Head of caudate nucleus (tissue), 42 donors: ENCODE results near the gene FNDC3A.

Experiments used
- DNase-seq, 42 donors: peaks; one replicate each; pipeline versions ENCODE4 v3.0.0 to v3.0.0-alpha.2; 2020 to 2021; ENCODE audit warnings: mixed read lengths in 7 of 42
- intact Hi-C: fragments of 100-400 bp; cut with DNase I; formaldehyde crosslinking; loops from one replicate; pipeline ENCODE4 v1.15.0; 2022

The FNDC3A gene, protein sequence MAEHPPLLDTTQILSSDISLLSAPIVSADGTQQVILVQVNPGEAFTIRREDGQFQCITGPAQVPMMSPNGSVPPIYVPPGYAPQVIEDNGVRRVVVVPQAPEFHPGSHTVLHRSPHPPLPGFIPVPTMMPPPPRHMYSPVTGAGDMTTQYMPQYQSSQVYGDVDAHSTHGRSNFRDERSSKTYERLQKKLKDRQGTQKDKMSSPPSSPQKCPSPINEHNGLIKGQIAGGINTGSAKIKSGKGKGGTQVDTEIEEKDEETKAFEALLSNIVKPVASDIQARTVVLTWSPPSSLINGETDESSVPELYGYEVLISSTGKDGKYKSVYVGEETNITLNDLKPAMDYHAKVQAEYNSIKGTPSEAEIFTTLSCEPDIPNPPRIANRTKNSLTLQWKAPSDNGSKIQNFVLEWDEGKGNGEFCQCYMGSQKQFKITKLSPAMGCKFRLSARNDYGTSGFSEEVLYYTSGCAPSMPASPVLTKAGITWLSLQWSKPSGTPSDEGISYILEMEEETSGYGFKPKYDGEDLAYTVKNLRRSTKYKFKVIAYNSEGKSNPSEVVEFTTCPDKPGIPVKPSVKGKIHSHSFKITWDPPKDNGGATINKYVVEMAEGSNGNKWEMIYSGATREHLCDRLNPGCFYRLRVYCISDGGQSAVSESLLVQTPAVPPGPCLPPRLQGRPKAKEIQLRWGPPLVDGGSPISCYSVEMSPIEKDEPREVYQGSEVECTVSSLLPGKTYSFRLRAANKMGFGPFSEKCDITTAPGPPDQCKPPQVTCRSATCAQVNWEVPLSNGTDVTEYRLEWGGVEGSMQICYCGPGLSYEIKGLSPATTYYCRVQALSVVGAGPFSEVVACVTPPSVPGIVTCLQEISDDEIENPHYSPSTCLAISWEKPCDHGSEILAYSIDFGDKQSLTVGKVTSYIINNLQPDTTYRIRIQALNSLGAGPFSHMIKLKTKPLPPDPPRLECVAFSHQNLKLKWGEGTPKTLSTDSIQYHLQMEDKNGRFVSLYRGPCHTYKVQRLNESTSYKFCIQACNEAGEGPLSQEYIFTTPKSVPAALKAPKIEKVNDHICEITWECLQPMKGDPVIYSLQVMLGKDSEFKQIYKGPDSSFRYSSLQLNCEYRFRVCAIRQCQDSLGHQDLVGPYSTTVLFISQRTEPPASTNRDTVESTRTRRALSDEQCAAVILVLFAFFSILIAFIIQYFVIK

GRCh38 chr13:48975856-48976575, at the start of gene FNDC3A:
TSS of gene FNDC3A (plus strand) at chr13:48975912. CDS start at chr13:49006191, 30,279 bp downstream.
- intact Hi-C loops = no loop called here
- peak; percentile 49 to 91 (median 81) for DNase-seq

DNA sequence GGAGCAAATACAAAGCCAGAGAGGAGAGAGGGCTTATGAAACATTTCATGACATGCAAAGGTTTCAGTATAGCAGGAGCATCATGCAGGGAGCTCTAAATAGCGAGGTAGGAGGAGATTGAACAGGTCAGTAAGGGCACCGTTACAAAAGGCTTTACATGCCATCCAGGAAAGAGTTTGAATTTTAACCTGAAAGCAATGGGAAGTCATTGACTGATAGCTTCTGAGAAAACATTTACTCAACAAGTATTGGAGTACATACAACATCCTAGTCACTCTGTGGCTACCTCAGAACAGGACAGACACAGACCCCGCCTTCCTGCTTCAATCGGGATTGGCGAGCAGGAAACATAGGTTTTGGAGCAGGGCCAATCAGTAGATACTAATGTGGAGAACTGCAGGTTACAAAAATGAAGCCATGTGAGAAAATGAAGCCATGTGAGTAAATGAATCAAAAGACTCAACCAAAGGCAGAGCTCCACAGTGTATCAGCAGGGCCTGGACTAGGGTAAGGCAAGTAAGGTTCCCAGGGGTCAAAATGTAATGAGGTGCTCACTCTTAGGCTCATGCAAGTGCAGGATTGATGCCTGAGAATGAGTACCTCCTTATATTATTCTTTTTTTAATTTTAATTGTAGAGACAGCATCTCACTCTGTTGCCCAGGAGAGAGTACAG, 46.8 kb upstream of the FNDC3A start:
- no peak for DNase-seq
- intact Hi-C loops = no loop called here

- intact Hi-C loops = no loop called here
- no peak for DNase-seq
Measured at GRCh38 chr13:48930918-48931317, 44.8 kb upstream of the FNDC3A start.

GRCh38 chr13:48938308-48938943, 37.3 kb upstream of the FNDC3A start:
- intact Hi-C loops = no loop called here
- no peak for DNase-seq

GRCh38 chr13:48939728-48940127, 36.0 kb upstream of the FNDC3A start:
- intact Hi-C loops = no loop called here
- no peak for DNase-seq

- DNase-seq = no peak
- intact Hi-C loops = no loop called here
Measured at GRCh38 chr13:48942131-48942530, 33.6 kb upstream of the FNDC3A start.

- intact Hi-C loops = no loop called here
- no peak for DNase-seq
Measured at GRCh38 chr13:48944221-48944620, 31.5 kb upstream of the FNDC3A start.

GRCh38 chr13:48945626-48946025, 30.1 kb upstream of the FNDC3A start:
- no peak for DNase-seq
- intact Hi-C loops = no loop called here

- intact Hi-C loops = no loop called here
- no peak for DNase-seq
Measured at GRCh38 chr13:48946163-48946562, 29.5 kb upstream of the FNDC3A start.

- DNase-seq = no peak
- intact Hi-C loops = no loop called here
Measured at GRCh38 chr13:48949566-48950500, 25.9 kb upstream of the FNDC3A start.

DNA sequence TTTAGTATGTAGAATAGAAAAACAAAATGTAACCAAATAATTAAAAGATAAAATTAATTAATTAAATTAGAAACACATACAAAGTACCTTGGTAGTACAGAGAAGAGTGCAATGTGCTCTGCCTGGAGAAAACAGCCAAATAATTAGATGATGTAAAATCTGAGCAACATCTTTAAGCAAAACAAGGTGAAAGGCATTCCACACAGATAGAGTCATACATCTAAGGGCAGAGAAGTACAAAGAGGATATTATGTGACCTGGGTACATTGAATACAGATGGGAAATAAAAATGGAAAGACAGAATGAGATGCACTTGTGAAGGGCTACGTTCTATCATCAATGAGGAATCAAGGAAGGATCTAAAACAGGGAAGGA, 25.2 kb upstream of the FNDC3A start:
- no peak for DNase-seq
- intact Hi-C loops = no loop called here

- no peak for DNase-seq
- intact Hi-C loops = no loop called here
Measured at GRCh38 chr13:48954081-48954480, 21.6 kb upstream of the FNDC3A start.

GRCh38 chr13:48955536-48955935, 20.2 kb upstream of the FNDC3A start:
- intact Hi-C loops = no loop called here
- DNase-seq = no peak

GRCh38 chr13:48961379-48961778, 14.3 kb upstream of the FNDC3A start:
- no peak for DNase-seq
- intact Hi-C loops = no loop called here

- intact Hi-C loops = no loop called here
- no peak for DNase-seq
Measured at GRCh38 chr13:48962281-48962680, 13.4 kb upstream of the FNDC3A start.

DNA sequence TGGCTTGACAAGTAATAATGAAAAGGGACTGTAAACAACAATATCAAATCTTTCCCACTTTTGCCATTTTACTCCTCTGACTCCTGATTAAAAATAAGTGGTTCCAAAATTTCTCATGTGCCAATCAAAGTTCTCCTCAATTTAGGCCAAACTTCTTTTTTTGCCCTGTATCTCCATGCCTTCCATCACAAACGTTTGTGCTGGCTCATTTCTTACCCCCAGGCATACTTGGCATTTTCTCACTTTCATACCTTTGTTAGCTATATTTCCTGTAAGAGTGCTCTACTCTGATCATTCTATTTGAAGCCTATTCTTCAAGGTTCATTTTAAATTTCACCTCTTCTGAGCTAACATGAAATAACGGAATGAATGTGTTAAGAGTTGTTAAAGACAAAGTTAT, 10.0 kb upstream of the FNDC3A start:
- DNase-seq = no peak
- intact Hi-C loops = no loop called here

DNA sequence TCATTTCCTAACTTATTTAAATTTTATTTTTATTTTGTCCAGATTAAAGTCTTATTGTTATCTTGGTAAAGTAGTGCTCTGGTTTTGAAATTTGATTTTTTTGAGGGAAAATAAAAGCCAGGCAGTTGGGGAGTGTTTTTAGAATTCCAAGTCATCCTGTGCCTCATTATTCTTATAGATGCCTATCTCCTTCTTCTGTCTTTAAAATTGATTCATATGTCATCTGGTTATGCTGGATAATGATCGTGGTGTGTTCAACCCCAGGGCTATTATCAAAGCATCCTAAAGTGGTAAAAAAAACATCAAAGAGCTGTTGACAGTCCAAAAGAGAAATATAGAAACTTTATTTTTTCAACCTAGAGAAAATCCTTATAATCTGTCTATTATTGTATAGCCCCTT, 6.0 kb upstream of the FNDC3A start:
- no peak for DNase-seq
- intact Hi-C loops = no loop called here
